Neural progenitor cell (in vitro differentiated cells): Measurements from ENCODE around the gene MYO1E.

ENCODE experiments used
- CTCF ChIP-seq: fragments of 200-600 bp; sonication (generic); IDR thresholded peaks from 2 replicates; pipeline ENCODE4 v1.5.1; 2017; ENCODE audit warnings: antibody characterized with exemption, mild to moderate bottlenecking
- EZH2 ChIP-seq: fragments of 200-600 bp; sonication (generic); IDR thresholded peaks from 2 replicates; pipeline ENCODE4 v1.6.1; 2017; ENCODE audit warnings: antibody characterized with exemption, mild to moderate bottlenecking, moderate library complexity

- no peak for TF ChIP-seq EZH2
- TF ChIP-seq CTCF: no peak
Observed at GRCh38 chr15:59250249-59250648, 122.4 kb downstream of the MYO1E start.
